Upper lobe of right lung (tissue), 1 donor: ENCODE results near the gene NOM1. TPM values are rescaled to one million over a fixed set of nuclear protein-coding genes. Genes with fewer than 3 reads are reported as not detected.

Source experiments
- ATAC-seq: fragments of 200-7000 bp; cut with Tn5 transposase; one replicate; pipeline ENCODE4 v1.9.1; 2020; ENCODE audit warnings: mild to moderate bottlenecking, moderate library complexity
- DNase-seq: peaks from one replicate; pipeline ENCODE4 v3.0.0-alpha.2; 2020
- H3K27ac ChIP-seq: fragments of 200-600 bp; one replicate; pipeline ENCODE4 v1.8.0; 2022
- H3K27me3 ChIP-seq: fragments of 200-600 bp; one replicate; pipeline ENCODE4 v1.8.0; 2022; ENCODE audit warnings: mild to moderate bottlenecking
- H3K36me3 ChIP-seq: fragments of 200-600 bp; one replicate; pipeline ENCODE4 v1.8.0; 2022
- H3K4me1 ChIP-seq: fragments of 200-600 bp; one replicate; pipeline ENCODE4 v1.8.0; 2022
- H3K4me3 ChIP-seq: fragments of 200-600 bp; one replicate; pipeline ENCODE4 v1.8.0; 2022; ENCODE audit warnings: mild to moderate bottlenecking
- H3K9me3 ChIP-seq: fragments of 200-600 bp; one replicate; pipeline ENCODE4 v1.8.0; 2022
- CTCF ChIP-seq: fragments of 200-600 bp; IDR thresholded peaks from one replicate; pipeline ENCODE4 v1.8.0; 2022; ENCODE audit warnings: antibody characterized with exemption
- intact Hi-C: fragments of 100-400 bp; cut with DNase I; formaldehyde crosslinking; loops from one replicate; pipeline ENCODE4 v1.11.0; 2022
- total RNA-seq: library from RNA; stranded (reverse); fragmentation: NEBNext Ultra II Directional; extraction: Animal tissue kit (Norgen Biotek cat#: 25700); gene quantifications from one replicate; pipeline ENCODE4 v1.2.1, GENCODE V29; 2021
- donor health status: DM: no; HTN: yes; CAD: no; lungs with severe emphysema.

NOM1 gene
- total RNA-seq, 1 donor from 2014 or later, result 20.6 TPM

GRCh38 chr7:157020514-157021070 is 71.1 kb downstream of the NOM1 start:
- ATAC-seq (no peak), DNase-seq (peak; percentile 52)
- H3K36me3 ChIP-seq, result no peaks in the 10 kb centered on the region
- TF ChIP-seq CTCF, result no peak
- intact Hi-C loops, result no loop called here
- peaks cover 95% of the 10 kb centered on the region for H3K27me3 ChIP-seq
- H3K4me1 ChIP-seq, result peaks cover 9% of the 10 kb centered on the region
- no peak overlapping the region for H3K27ac ChIP-seq
- H3K4me3 ChIP-seq, result no peak overlapping the region
- H3K9me3 ChIP-seq, result no peaks in the 10 kb centered on the region

GRCh38 chr7:157021071-157021870 is 71.8 kb downstream of the NOM1 start:
- H3K4me3 ChIP-seq, result no peak overlapping the region
- ATAC-seq, result peak; percentile 3
- H3K36me3 ChIP-seq, result no peaks in the 10 kb centered on the region
- DNase-seq, result peak; percentile 48
- H3K9me3 ChIP-seq, result no peaks in the 10 kb centered on the region
- peaks cover 9% of the 10 kb centered on the region for H3K4me1 ChIP-seq
- TF ChIP-seq CTCF, result no peak
- intact Hi-C loops, result no loop called here
- peaks cover 95% of the 10 kb centered on the region for H3K27me3 ChIP-seq
- no peak overlapping the region for H3K27ac ChIP-seq

- Histone ChIP-seq H3K4me1 (peaks cover 9% of the 10 kb centered on the region), H3K27ac (no peak overlapping the region), H3K4me3 (no peak overlapping the region), H3K27me3 (peaks cover 87% of the 10 kb centered on the region), H3K36me3 (no peaks in the 10 kb centered on the region), H3K9me3 (no peaks in the 10 kb centered on the region)
- DNase-seq (peak; percentile 21), ATAC-seq (no peak)
- intact Hi-C loops, result no loop called here
- TF ChIP-seq CTCF, result no peak
Measured at GRCh38 chr7:157021871-157022680, 72.6 kb downstream of the NOM1 start.

Other genes starting within 250 kb of the NOM1 start
- 70.5 TPM for gene LMBR1, start 56.5 kb upstream of the NOM1 start, total RNA-seq
- gene MNX1, start 61.0 kb downstream of the NOM1 start, total RNA-seq, result 0.93 TPM
- gene UBE3C, start 189.2 kb downstream of the NOM1 start, total RNA-seq, result 56.9 TPM